Osteocyte (in vitro differentiated cells): Measurements from ENCODE around the gene ABCA13. TPM values are rescaled to one million over a fixed set of nuclear protein-coding genes. Genes with fewer than 3 reads are reported as not detected.
"Not testable (repeated sequence)": the region's sequence is repeated elsewhere in the genome, so short reads cannot be mapped to it uniquely, and the experiment has no call there.

Experiments used
- DNase-seq: peaks from one replicate; pipeline ENCODE4 v3.0.0; 2021; ENCODE audit warnings: mixed read lengths; ENCODE audit not compliant: unreplicated experiment; ENCODE audit errors: extremely low spot score
- H3K27ac Mint-ChIP-seq: one replicate; pipeline ENCODE4 v1.8.0; 2021; ENCODE audit warnings: mild to moderate bottlenecking, mixed read lengths; ENCODE audit not compliant: unreplicated experiment
- H3K27me3 Mint-ChIP-seq: one replicate; pipeline ENCODE4 v1.8.0; 2021; ENCODE audit warnings: mixed read lengths; ENCODE audit not compliant: unreplicated experiment
- H3K36me3 Mint-ChIP-seq: one replicate; pipeline ENCODE4 v1.8.0; 2021; ENCODE audit warnings: mixed read lengths; ENCODE audit not compliant: unreplicated experiment
- H3K4me1 Mint-ChIP-seq: one replicate; pipeline ENCODE4 v1.8.0; 2021; ENCODE audit warnings: mixed read lengths; ENCODE audit not compliant: unreplicated experiment
- H3K4me3 Mint-ChIP-seq: one replicate; pipeline ENCODE4 v1.8.0; 2021; ENCODE audit warnings: mild to moderate bottlenecking, moderate library complexity, mixed read lengths; ENCODE audit not compliant: unreplicated experiment
- H3K9me3 Mint-ChIP-seq: one replicate; pipeline ENCODE4 v1.8.0; 2021; ENCODE audit warnings: mixed read lengths; ENCODE audit not compliant: unreplicated experiment
- total RNA-seq: library from RNA; stranded (reverse); gene quantifications from 2 replicates; pipeline ENCODE4 v1.2.1, GENCODE V29; 2021
- TF ChIP-seq, protein P1 (sequence below): fragments of 200-600 bp; sonication (generic); IDR thresholded peaks from 2 replicates; pipeline ENCODE4 v1.5.0; 2021; ENCODE audit warnings: antibody characterized with exemption, mild to moderate bottlenecking, moderate library complexity

The ABCA13 gene
- total RNA-seq, 1 donor from 2014 or later = 1.1 TPM

GRCh38 chr7:48192996-48193395 is 21.7 kb downstream of the ABCA13 start:
- DNase-seq = no peak
- TF ChIP-seq, protein P1, sequence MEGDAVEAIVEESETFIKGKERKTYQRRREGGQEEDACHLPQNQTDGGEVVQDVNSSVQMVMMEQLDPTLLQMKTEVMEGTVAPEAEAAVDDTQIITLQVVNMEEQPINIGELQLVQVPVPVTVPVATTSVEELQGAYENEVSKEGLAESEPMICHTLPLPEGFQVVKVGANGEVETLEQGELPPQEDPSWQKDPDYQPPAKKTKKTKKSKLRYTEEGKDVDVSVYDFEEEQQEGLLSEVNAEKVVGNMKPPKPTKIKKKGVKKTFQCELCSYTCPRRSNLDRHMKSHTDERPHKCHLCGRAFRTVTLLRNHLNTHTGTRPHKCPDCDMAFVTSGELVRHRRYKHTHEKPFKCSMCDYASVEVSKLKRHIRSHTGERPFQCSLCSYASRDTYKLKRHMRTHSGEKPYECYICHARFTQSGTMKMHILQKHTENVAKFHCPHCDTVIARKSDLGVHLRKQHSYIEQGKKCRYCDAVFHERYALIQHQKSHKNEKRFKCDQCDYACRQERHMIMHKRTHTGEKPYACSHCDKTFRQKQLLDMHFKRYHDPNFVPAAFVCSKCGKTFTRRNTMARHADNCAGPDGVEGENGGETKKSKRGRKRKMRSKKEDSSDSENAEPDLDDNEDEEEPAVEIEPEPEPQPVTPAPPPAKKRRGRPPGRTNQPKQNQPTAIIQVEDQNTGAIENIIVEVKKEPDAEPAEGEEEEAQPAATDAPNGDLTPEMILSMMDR = no peak
- no peak overlapping the region for H3K27ac Mint-ChIP-seq
- no peak overlapping the region for H3K4me3 Mint-ChIP-seq
- H3K4me1 Mint-ChIP-seq = peaks cover 16% of the 10 kb centered on the region
- peaks cover 10% of the 10 kb centered on the region for H3K27me3 Mint-ChIP-seq
- no peaks in the 10 kb centered on the region for H3K36me3 Mint-ChIP-seq
- peaks cover 5% of the 10 kb centered on the region for H3K9me3 Mint-ChIP-seq

DNA sequence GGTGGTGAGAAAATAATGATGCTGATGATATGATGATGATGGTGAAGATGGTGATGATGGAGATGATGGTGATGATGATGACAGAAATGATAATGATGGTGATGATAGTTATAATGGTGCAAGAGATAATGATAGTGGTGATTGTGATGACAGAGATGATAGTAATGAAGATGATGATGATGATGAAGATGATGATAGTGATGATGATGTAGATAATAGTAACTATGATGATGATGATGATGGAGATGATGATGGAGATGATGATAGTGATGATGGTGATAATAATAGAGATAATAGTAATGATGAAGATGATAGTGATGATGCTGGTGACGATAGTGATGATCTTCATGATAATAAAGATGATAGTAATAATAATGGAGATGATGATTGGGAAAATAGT is 22.2 kb downstream of the ABCA13 start:
- DNase-seq = no peak
- peaks cover 13% of the 10 kb centered on the region for H3K4me1 Mint-ChIP-seq
- no peaks in the 10 kb centered on the region for H3K36me3 Mint-ChIP-seq
- H3K4me3 Mint-ChIP-seq = no peak overlapping the region
- TF ChIP-seq, protein P1 = no peak
- H3K9me3 Mint-ChIP-seq = peaks cover under 1% of the 10 kb centered on the region
- peaks cover 15% of the 10 kb centered on the region for H3K27me3 Mint-ChIP-seq
- H3K27ac Mint-ChIP-seq = no peak overlapping the region

- DNase-seq, H3K4me3 Mint-ChIP-seq: not testable (repeated sequence)
Measured at GRCh38 chr7:48200946-48201589, 29.8 kb downstream of the ABCA13 start.

DNA sequence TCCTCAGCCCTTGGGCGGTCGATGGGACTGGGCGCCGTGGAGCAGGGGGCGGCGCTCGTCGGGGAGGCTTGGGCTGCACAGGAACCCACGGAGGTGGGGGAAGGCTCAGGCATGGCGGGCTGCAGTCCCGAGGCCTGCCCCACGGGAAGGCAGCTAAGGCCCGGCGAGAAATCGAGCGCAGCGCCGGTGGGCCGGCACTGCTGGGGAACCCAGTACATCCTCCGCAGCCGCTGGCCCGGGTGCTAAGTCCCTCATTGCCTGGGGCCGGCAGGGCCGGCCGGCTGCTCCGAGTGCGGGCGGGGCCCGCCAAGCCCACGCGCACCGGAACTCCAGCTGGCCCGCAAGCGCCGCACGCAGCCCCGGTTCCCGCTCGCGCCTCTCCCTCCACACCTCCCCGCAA is 31.7 kb downstream of the ABCA13 start:
- not testable (repeated sequence) for DNase-seq, H3K27ac Mint-ChIP-seq, H3K4me1 Mint-ChIP-seq, H3K9me3 Mint-ChIP-seq, H3K4me3 Mint-ChIP-seq, H3K36me3 Mint-ChIP-seq
- peaks cover 40% of the 10 kb centered on the region for H3K27me3 Mint-ChIP-seq

More at GRCh38 chr7:48200946-48201589, 29.8 kb downstream of the ABCA13 start:
- not testable (repeated sequence) for H3K9me3 Mint-ChIP-seq, H3K4me1 Mint-ChIP-seq, H3K27ac Mint-ChIP-seq, H3K36me3 Mint-ChIP-seq
- peaks cover 39% of the 10 kb centered on the region for H3K27me3 Mint-ChIP-seq

DNA sequence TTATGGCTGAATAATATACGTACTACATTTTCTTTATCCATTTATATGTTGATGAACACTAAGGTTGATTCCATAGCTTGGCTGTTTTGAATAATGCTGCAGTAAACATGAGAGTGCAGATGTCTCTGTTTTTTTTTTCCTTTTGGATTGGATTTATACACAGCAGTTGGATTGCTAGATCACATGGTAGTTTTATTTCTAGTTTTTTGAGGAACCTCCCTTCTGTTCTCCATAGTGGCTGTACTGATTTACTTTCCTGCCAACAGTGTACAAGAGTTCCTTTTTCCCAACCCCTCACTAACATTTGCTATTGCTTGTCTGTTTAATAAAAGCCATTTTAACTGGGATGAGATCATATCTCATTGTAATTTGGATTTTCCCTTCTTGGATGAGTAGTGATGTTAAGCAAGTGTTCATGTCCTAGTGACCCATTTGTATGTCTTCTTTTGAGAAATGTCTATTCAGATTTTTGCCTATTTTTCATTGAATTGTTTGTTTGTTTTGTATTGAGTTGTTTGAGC is 36.0 kb downstream of the ABCA13 start:
- TF ChIP-seq, protein P1 = no peak
- no peak for DNase-seq
- no peaks in the 10 kb centered on the region for H3K4me1 Mint-ChIP-seq
- H3K9me3 Mint-ChIP-seq = peaks cover 4% of the 10 kb centered on the region
- peaks cover 2% of the 10 kb centered on the region for H3K36me3 Mint-ChIP-seq
- peaks cover 41% of the 10 kb centered on the region for H3K27me3 Mint-ChIP-seq
- H3K27ac Mint-ChIP-seq = no peak overlapping the region
- H3K4me3 Mint-ChIP-seq = no peak overlapping the region

DNA sequence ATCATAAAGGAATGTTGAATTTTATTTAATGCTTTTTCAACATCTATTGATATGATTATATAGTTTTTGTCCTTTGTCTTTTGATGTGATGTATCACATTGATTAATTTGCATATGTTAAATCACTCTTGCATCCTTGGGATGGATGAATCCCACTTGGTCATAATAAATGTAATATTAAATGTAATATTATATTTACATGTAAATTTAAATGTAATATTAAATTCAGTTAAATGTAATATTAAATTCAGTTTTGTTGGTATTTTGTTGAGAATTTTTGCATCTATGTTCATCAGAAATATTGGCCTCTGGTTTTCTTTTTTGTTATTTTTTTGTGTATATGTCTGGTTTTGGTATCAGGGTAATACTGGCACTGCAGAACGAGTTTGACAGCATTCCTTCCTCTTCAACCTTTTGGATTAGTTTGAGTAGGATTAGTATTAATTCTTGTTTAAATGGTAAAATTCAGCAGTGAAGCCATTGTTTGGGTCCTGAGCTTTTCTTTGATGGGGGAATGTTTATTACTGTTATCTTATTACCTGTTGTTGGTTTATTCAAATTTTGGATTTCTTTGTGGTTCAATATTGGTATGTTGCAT is 37.8 kb downstream of the ABCA13 start:
- Mint-ChIP-seq H3K4me1 (no peaks in the 10 kb centered on the region), H3K9me3 (peaks cover 8% of the 10 kb centered on the region), H3K27ac (no peak overlapping the region), H3K27me3 (peaks cover 52% of the 10 kb centered on the region), H3K4me3 (no peak overlapping the region), H3K36me3 (peaks cover 2% of the 10 kb centered on the region)
- TF ChIP-seq, protein P1 = no peak
- DNase-seq = no peak
